ENCODE measurements around the gene CHCHD3. TPM values are rescaled to one million over a fixed set of nuclear protein-coding genes. Genes with fewer than 3 reads are reported as not detected.
"Not testable (repeated sequence)": the region's sequence is repeated elsewhere in the genome, so short reads cannot be mapped to it uniquely, and the experiment has no call there.

Gene CHCHD3
- total RNA-seq, 1 donor from 2014 or later: 91.3 TPM

GRCh38 chr7:132953468-132953867 lies 128.4 kb downstream of the CHCHD3 start:
- no peak for DNase-seq (ENCODE audit: low read depth, low spot score)

- no peak for DNase-seq (ENCODE audit: low read depth, low spot score)
These were observed 131.2 kb downstream of the CHCHD3 start for GRCh38 chr7:132950725-132951124.

GRCh38 chr7:132947011-132947410 lies 134.9 kb downstream of the CHCHD3 start:
- no peak for DNase-seq (ENCODE audit: low read depth, low spot score)

GRCh38 chr7:132944774-132945173 lies 137.1 kb downstream of the CHCHD3 start:
- DNase-seq (ENCODE audit: low read depth, low spot score): no peak

- no peak for DNase-seq (ENCODE audit: low read depth, low spot score)
These were observed 138.2 kb downstream of the CHCHD3 start for GRCh38 chr7:132943645-132944044.

GRCh38 chr7:132942701-132943100 lies 139.2 kb downstream of the CHCHD3 start:
- no peak for DNase-seq (ENCODE audit: low read depth, low spot score)

- no peak for DNase-seq (ENCODE audit: low read depth, low spot score)
These were observed 140.0 kb downstream of the CHCHD3 start for GRCh38 chr7:132941905-132942304.

- DNase-seq (ENCODE audit: low read depth, low spot score): no peak
These were observed 140.5 kb downstream of the CHCHD3 start for GRCh38 chr7:132941428-132941827.

- no peak for DNase-seq (ENCODE audit: low read depth, low spot score)
These were observed 141.8 kb downstream of the CHCHD3 start for GRCh38 chr7:132940084-132940483.

- no peak for DNase-seq (ENCODE audit: low read depth, low spot score)
These were observed 142.4 kb downstream of the CHCHD3 start for GRCh38 chr7:132939495-132939894.

- DNase-seq (ENCODE audit: low read depth, low spot score): no peak
These were observed 144.6 kb downstream of the CHCHD3 start for GRCh38 chr7:132937286-132937685.

- DNase-seq (ENCODE audit: low read depth, low spot score): no peak
These were observed 146.3 kb downstream of the CHCHD3 start for GRCh38 chr7:132935608-132936007.

- DNase-seq (ENCODE audit: low read depth, low spot score): no peak
These were observed 147.9 kb downstream of the CHCHD3 start for GRCh38 chr7:132934017-132934416.

GRCh38 chr7:132933072-132933458 lies 148.8 kb downstream of the CHCHD3 start:
- DNase-seq (ENCODE audit: low read depth, low spot score): no peak

- no peak for DNase-seq (ENCODE audit: low read depth, low spot score)
These were observed 149.4 kb downstream of the CHCHD3 start for GRCh38 chr7:132932296-132933071.

- no peak for DNase-seq (ENCODE audit: low read depth, low spot score)
These were observed 151.0 kb downstream of the CHCHD3 start for GRCh38 chr7:132930881-132931280.

- DNase-seq (ENCODE audit: low read depth, low spot score): not testable (repeated sequence)
These were observed 151.9 kb downstream of the CHCHD3 start for GRCh38 chr7:132929944-132930343.

- DNase-seq (ENCODE audit: low read depth, low spot score): no peak
These were observed 162.1 kb downstream of the CHCHD3 start for GRCh38 chr7:132919771-132920170.

GRCh38 chr7:132915647-132916046 lies 166.2 kb downstream of the CHCHD3 start:
- DNase-seq (ENCODE audit: low read depth, low spot score): no peak

GRCh38 chr7:132910657-132911056 lies 171.2 kb downstream of the CHCHD3 start:
- no peak for DNase-seq (ENCODE audit: low read depth, low spot score)

- no peak for DNase-seq (ENCODE audit: low read depth, low spot score)
These were observed 174.4 kb downstream of the CHCHD3 start for GRCh38 chr7:132907380-132907940.

GRCh38 chr7:132906193-132906835 lies 175.6 kb downstream of the CHCHD3 start:
- no peak for DNase-seq (ENCODE audit: low read depth, low spot score)

- not testable (repeated sequence) for DNase-seq (ENCODE audit: low read depth, low spot score)
These were observed 176.8 kb downstream of the CHCHD3 start for GRCh38 chr7:132905136-132905535.

All from pulmonary artery endothelial cell (primary cell).